ENCODE data around the gene LPP. TPM values are rescaled to one million over a fixed set of nuclear protein-coding genes. Genes with fewer than 3 reads are reported as not detected.

Gene LPP
- polyA plus RNA-seq, 1 donor (not counting 4 experiments of a cell fraction or from before 2014, with no cell fraction given): 16.0 TPM

DNA sequence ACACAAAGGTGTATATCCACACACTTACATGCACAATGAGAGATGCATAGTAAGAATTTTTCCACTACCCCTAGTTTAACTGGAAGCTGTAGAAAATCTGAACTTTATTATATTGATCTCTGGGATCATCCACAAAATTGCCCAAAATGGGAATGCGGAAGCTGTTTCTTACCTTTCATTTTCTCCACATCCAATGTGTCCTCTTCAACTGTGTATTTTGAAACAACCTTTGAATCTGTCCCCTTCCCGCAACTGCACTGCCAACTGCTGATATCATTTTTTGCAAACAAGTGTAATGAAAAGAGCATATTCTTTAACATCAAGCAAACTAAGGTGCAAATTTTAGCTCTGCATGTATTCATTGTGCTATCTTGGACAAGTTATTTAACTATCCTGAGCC is 590.2 kb downstream of the LPP start:
- dilution Hi-C loops (cut with MboI; ENCODE audit: extremely low pct_ligation_motif_present, low sequenced_read_pairs): no loop called here
- TF ChIP-seq, protein P1, sequence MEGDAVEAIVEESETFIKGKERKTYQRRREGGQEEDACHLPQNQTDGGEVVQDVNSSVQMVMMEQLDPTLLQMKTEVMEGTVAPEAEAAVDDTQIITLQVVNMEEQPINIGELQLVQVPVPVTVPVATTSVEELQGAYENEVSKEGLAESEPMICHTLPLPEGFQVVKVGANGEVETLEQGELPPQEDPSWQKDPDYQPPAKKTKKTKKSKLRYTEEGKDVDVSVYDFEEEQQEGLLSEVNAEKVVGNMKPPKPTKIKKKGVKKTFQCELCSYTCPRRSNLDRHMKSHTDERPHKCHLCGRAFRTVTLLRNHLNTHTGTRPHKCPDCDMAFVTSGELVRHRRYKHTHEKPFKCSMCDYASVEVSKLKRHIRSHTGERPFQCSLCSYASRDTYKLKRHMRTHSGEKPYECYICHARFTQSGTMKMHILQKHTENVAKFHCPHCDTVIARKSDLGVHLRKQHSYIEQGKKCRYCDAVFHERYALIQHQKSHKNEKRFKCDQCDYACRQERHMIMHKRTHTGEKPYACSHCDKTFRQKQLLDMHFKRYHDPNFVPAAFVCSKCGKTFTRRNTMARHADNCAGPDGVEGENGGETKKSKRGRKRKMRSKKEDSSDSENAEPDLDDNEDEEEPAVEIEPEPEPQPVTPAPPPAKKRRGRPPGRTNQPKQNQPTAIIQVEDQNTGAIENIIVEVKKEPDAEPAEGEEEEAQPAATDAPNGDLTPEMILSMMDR (optimal IDR thresholded peaks at IDR 0.05 in 1 of 3, IDR thresholded peaks at IDR 0.05 in 1 of 3, conservative IDR thresholded peaks at IDR 0.05 in 1 of 3; ENCODE audit: extremely low read depth in 1 of 3, insufficient read depth in 2 of 3, low read length in 3 of 3): no peak
- no peak for TF ChIP-seq EZH2 (IDR thresholded peaks at IDR 0.05; ENCODE audit: low read length)
- FAIRE-seq: no peak

GRCh38 chr3:188745031-188745430 is 591.1 kb downstream of the LPP start:
- no peaks in the 10 kb centered on the region for H3K36me3 ChIP-seq (ENCODE audit: control insufficient read depth in 2 of 2, extremely low read depth in 1 of 2, insufficient read depth in 2 of 2, low read length in 2 of 2)
- H3K27me3 ChIP-seq (ENCODE audit: control insufficient read depth, extremely low read depth, insufficient read depth, low read length): no peaks in the 10 kb centered on the region
- H3K4me3 ChIP-seq (ENCODE audit: control insufficient read depth in 2 of 3, extremely low read depth in 1 of 3, insufficient read depth in 2 of 3, low read depth in 1 of 3, low read length in 3 of 3): no peak overlapping the region
- DNase-seq (ENCODE audit: low read depth, low spot score) (no peak), FAIRE-seq (no peak)
- no peak for TF ChIP-seq EZH2 (IDR thresholded peaks at IDR 0.05; ENCODE audit: low read length)
- TF ChIP-seq, protein P1 (optimal IDR thresholded peaks at IDR 0.05 in 1 of 3, IDR thresholded peaks at IDR 0.05 in 1 of 3, conservative IDR thresholded peaks at IDR 0.05 in 1 of 3; ENCODE audit: extremely low read depth in 1 of 3, insufficient read depth in 2 of 3, low read length in 3 of 3): no peak
- H4K20me1 ChIP-seq (ENCODE audit: control insufficient read depth, extremely low read depth, insufficient read depth, low read length): no peaks in the 10 kb centered on the region
- H3K9me3 ChIP-seq (ENCODE audit: control insufficient read depth, low read depth, low read length): no peaks in the 10 kb centered on the region
- no peak overlapping the region for H3K9ac ChIP-seq (ENCODE audit: control insufficient read depth, extremely low read depth, insufficient read depth, low read length)
- H3K9me1 ChIP-seq (ENCODE audit: control insufficient read depth, extremely low read depth, insufficient read depth, low read length): no peaks in the 10 kb centered on the region
- no peak overlapping the region for H3K4me2 ChIP-seq (ENCODE audit: control insufficient read depth, extremely low read depth, insufficient read depth, low read depth, low read length)
- dilution Hi-C loops (cut with MboI; ENCODE audit: extremely low pct_ligation_motif_present, low sequenced_read_pairs): no loop called here
- H2AFZ ChIP-seq (ENCODE audit: control insufficient read depth, low read length): no peak overlapping the region
- H3K27ac ChIP-seq (ENCODE audit: control insufficient read depth, insufficient read depth, low read length): no peak overlapping the region
- H3K79me2 ChIP-seq (ENCODE audit: control insufficient read depth, insufficient read depth, low read length): no peaks in the 10 kb centered on the region
- H3K4me1 ChIP-seq (ENCODE audit: control insufficient read depth, extremely low read depth, insufficient read depth, low read length): no peaks in the 10 kb centered on the region

More for the DNA sequence above, 590.2 kb downstream of the LPP start:
- no peaks in the 10 kb centered on the region for H3K4me1 ChIP-seq (ENCODE audit: control insufficient read depth, extremely low read depth, insufficient read depth, low read length)
- H3K9me3 ChIP-seq (ENCODE audit: control insufficient read depth, low read depth, low read length): no peaks in the 10 kb centered on the region
- H4K20me1 ChIP-seq (ENCODE audit: control insufficient read depth, extremely low read depth, insufficient read depth, low read length): no peaks in the 10 kb centered on the region
- no peak overlapping the region for H3K4me2 ChIP-seq (ENCODE audit: control insufficient read depth, extremely low read depth, insufficient read depth, low read depth, low read length)
- H3K9me1 ChIP-seq (ENCODE audit: control insufficient read depth, extremely low read depth, insufficient read depth, low read length): no peaks in the 10 kb centered on the region
- no peaks in the 10 kb centered on the region for H3K27me3 ChIP-seq (ENCODE audit: control insufficient read depth, extremely low read depth, insufficient read depth, low read length)
- no peak overlapping the region for H3K9ac ChIP-seq (ENCODE audit: control insufficient read depth, extremely low read depth, insufficient read depth, low read length)
- no peak overlapping the region for H2AFZ ChIP-seq (ENCODE audit: control insufficient read depth, low read length)
- no peak for DNase-seq (ENCODE audit: low read depth, low spot score)
- H3K4me3 ChIP-seq (ENCODE audit: control insufficient read depth in 2 of 3, extremely low read depth in 1 of 3, insufficient read depth in 2 of 3, low read depth in 1 of 3, low read length in 3 of 3): no peak overlapping the region
- no peaks in the 10 kb centered on the region for H3K79me2 ChIP-seq (ENCODE audit: control insufficient read depth, insufficient read depth, low read length)
- H3K27ac ChIP-seq (ENCODE audit: control insufficient read depth, insufficient read depth, low read length): no peak overlapping the region
- H3K36me3 ChIP-seq (ENCODE audit: control insufficient read depth in 2 of 2, extremely low read depth in 1 of 2, insufficient read depth in 2 of 2, low read length in 2 of 2): no peaks in the 10 kb centered on the region

All from keratinocyte (primary cell).